Lung (tissue), 12 donors: ENCODE measurements around the gene GDF15. TPM values are rescaled to one million over a fixed set of nuclear protein-coding genes. Genes with fewer than 3 reads are reported as not detected.

ENCODE experiments used
- ATAC-seq: fragments of 200-7000 bp; cut with Tn5 transposase; one replicate; pipeline ENCODE4 v1.9.1; 2020; ENCODE audit warnings: moderate number of reproducible peaks; ENCODE audit not compliant: insufficient read depth, low FRiP score
- DNase-seq, 3 donors: peaks; one replicate each; pipeline ENCODE4 v3.0.0-alpha.2; 2013 to 2017
- H3K27ac ChIP-seq, 2 donors: one replicate each; pipeline ENCODE4 v1.5.1; 2013; ENCODE audit warnings: mild to moderate bottlenecking in 2 of 2, moderate library complexity in 2 of 2, control low read depth in 1 of 2, inconsistent platforms in 1 of 2, low read depth in 1 of 2, low read length in 1 of 2
- H3K27me3 ChIP-seq, 3 donors: one replicate each; pipeline ENCODE4 v1.5.1; 2013; ENCODE audit warnings: low read length in 2 of 3; ENCODE audit not compliant: control insufficient read depth in 3 of 3, insufficient read depth in 3 of 3
- H3K36me3 ChIP-seq, 4 donors: one replicate each; pipeline ENCODE4 v1.5.1; 2013; ENCODE audit warnings: low read length in 4 of 4, mild to moderate bottlenecking in 1 of 4, moderate library complexity in 1 of 4; ENCODE audit not compliant: control insufficient read depth in 4 of 4, insufficient read depth in 4 of 4
- H3K4me1 ChIP-seq, 5 donors: one replicate each; pipeline ENCODE4 v1.5.1; 2013; ENCODE audit warnings: low read length in 5 of 5, mild to moderate bottlenecking in 2 of 5, moderate library complexity in 1 of 5; ENCODE audit not compliant: control insufficient read depth in 5 of 5, insufficient read depth in 5 of 5
- H3K4me3 ChIP-seq: one replicate; pipeline ENCODE4 v1.5.1; 2013; ENCODE audit warnings: mild to moderate bottlenecking, control low read depth, moderate library complexity
- H3K9ac ChIP-seq, 2 donors: one replicate each; pipeline ENCODE4 v1.5.1; 2013; ENCODE audit warnings: low read length in 2 of 2, control low read depth in 1 of 2; ENCODE audit not compliant: insufficient read depth in 1 of 2
- H3K9me3 ChIP-seq, 4 donors: one replicate each; pipeline ENCODE4 v1.5.1; 2013; ENCODE audit warnings: low read length in 3 of 4, mild to moderate bottlenecking in 1 of 4, moderate library complexity in 1 of 4; ENCODE audit not compliant: control insufficient read depth in 4 of 4, insufficient read depth in 3 of 4
- CTCF ChIP-seq: IDR thresholded peaks from 2 replicates; pipeline ENCODE4 v1.5.1; 2012; ENCODE audit warnings: mild to moderate bottlenecking; ENCODE audit errors: control extremely low read depth, extremely low read depth
- WGBS, 2 donors: extraction: QIAGEN DNeasy Blood & Tissue Kit; methylation state at CpG; one replicate each; pipeline ENCODE4 v1.1.7; 2013; 5-methylcytosine and 5-hydroxymethylcytosine counted together
- polyA plus RNA-seq, 2 donors: library from polyadenylated mRNA; stranded (reverse); fragments of 200-250 nt; gene quantifications; one replicate each; pipeline ENCODE4 v1.2.1, GENCODE V29; 2013
- total RNA-seq, 2 donors: library from RNA; depleted of rRNA in 1 of 2; stranded (reverse); fragments of >200 nt in 1 of 2; gene quantifications; one replicate each; pipeline ENCODE4 v1.2.1, GENCODE V29; 2014 to 2021
- donor health status: control.
- donor health status: control.
- donor health status: Bipolar disorder and iron deficiency.
- donor health status: healthy.
- donor health status: DM: yes; HTN: yes; CAD: no.

Gene GDF15
- total and polyA plus RNA-seq, 4 donors = 45.4 to 119 (median 56.8) TPM

DNA sequence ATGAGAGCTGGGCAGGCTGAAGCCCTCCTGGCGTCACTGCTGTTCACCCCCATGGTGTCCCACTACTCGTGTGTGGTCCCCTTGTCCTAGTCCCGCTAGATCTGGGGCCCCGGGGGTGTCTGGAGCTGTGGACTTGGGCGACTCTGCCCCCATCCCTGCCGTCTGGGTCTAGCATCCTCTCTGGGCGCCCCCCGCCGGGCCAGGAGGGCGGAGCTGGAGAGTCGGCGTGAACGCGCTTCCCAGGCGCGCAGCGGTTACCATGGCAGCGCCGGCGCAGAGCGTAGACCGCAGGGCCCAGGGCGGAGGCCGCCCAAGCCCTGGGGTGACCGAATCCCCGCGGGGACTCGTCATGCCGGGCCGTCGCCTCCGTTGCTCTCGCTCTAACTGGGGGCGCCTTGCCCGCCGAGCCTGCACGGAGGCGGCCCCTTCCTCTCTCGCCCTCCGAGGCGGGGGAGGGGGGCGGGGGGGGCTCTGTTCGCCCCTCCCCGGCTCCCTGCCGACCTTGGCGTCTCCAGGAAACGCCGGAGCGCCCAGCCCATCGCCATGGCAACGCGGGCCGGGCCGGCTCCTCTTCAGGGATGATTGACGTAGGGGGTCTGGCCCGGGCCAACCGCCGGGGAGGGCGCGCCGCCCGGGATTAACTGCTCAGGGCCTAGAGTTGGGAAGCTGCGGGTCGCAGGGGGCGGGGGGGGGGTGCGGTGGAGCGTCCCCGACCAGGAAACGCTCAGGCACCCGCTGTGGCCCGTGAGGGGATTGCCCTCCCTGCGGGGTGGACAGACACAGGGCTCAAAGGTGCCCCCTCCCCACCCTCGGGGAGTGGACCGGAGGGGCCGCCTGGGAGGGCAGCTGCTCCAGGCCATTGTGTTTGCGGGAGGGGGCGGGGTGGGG, 43.1 kb downstream of the GDF15 start:
- Histone ChIP-seq H3K27ac (peak overlapping the region in 1 of 2 donors; percentile 48), H3K27me3 (no peaks in the 10 kb centered on the region), H3K9me3 (no peaks in the 10 kb centered on the region), H3K4me1 (peaks cover 0 to 35% (median 20%) of the 10 kb centered on the region in 5 donors), H3K36me3 (peaks cover 0 to 11% (median 0%) of the 10 kb centered on the region in 4 donors), H3K9ac (no peak overlapping the region), H3K4me3 (no peak overlapping the region)
- ATAC-seq (peak; percentile 55), DNase-seq (peak; percentile 92 to 93 (median 92))
- no peak for TF ChIP-seq CTCF
- 3 to 6% methylated on average over 62 to 77 of the region's 77 CpGs for WGBS, 2 donors

GRCh38 chr19:18429717-18430416, 43.9 kb downstream of the GDF15 start:
- TF ChIP-seq CTCF = no peak
- Histone ChIP-seq H3K9me3 (no peaks in the 10 kb centered on the region), H3K4me3 (no peak overlapping the region), H3K9ac (no peak overlapping the region), H3K36me3 (peaks cover 0 to 11% (median 0%) of the 10 kb centered on the region in 4 donors), H3K27ac (peak overlapping the region in 1 of 2 donors; percentile 20), H3K27me3 (no peaks in the 10 kb centered on the region), H3K4me1 (peaks cover 0 to 40% (median 20%) of the 10 kb centered on the region in 5 donors)
- ATAC-seq (no peak), DNase-seq (peak in 1 of 3 donors; percentile 16)
- 27 to 47% methylated on average over 12 to 13 of the region's 13 CpGs for WGBS, 2 donors

- Histone ChIP-seq H3K27ac (no peak overlapping the region), H3K4me1 (peaks cover 0 to 37% (median 20%) of the 10 kb centered on the region in 5 donors), H3K9ac (no peak overlapping the region), H3K27me3 (no peaks in the 10 kb centered on the region), H3K36me3 (peaks cover 0 to 12% (median 0%) of the 10 kb centered on the region in 4 donors), H3K9me3 (no peaks in the 10 kb centered on the region), H3K4me3 (no peak overlapping the region)
- TF ChIP-seq CTCF = no peak
- DNase-seq = no peak
- 88 to 90% methylated on average over 20 to 21 of the region's 21 CpGs for WGBS, 2 donors
- no peak for ATAC-seq
These were observed 44.6 kb downstream of the GDF15 start for GRCh38 chr19:18430417-18431144.
